GM19043 (cell line): Measurements from ENCODE around the gene EML4.
"Not testable (repeated sequence)": the region's sequence is repeated elsewhere in the genome, so short reads cannot be mapped to it uniquely, and the experiment has no call there.

Source experiments
- ATAC-seq: cut with Tn5 transposase; IDR thresholded peaks from one replicate; pipeline ENCODE4 v1.9.1; 2021; ENCODE audit warnings: low read depth; ENCODE audit not compliant: unreplicated experiment

The EML4 gene

DNA sequence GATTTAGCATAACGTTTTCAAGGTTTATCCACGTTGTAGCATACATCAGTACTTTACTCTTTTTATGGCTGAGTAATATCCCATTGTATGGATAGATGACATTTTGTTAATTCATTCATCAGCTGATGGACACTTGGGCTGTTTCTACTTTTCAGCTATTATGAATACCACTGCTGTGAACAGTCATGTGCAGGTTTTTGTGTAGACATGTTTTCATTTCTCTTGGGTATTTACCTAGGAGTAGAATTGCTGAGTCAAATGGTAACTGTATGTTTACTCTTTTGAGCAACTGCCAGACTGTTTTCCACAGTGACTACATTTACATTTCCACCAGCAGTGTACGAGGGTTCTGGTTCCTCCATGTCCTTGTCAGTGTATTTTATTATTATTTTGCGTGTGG lies 158.0 kb downstream of the EML4 start:
- no peak for ATAC-seq

DNA sequence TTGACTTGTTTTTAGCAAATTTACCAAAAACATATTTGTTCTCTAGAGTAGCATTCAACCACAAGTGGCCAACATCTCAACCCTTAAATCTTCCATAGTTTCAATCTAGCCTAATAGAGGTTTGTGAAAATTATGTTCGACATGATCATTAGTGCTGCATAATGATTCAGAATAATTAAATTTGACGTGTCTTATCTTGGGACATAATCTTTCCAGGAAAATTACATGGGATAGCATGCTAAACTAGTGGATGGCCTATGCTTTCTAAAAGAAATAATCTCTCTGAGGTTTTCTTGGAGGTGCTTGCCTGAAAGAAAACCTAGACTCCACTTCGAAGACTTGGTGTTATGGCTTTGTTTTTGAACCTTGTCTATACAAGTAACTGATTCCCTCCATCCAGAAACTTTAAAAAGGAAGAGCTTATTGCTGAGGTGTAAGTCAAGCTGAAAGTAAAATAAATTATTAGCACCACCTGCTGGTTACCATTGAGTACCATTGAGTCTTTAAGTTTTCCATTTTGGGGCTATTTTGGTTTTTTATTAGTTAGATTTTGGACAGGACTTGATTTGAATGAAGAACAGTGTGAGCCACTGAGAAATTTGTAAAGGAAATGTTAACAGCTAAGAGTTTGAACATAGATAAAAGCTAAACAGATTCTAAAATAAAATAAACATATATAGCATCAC lies 159.1 kb downstream of the EML4 start:
- no peak for ATAC-seq

DNA sequence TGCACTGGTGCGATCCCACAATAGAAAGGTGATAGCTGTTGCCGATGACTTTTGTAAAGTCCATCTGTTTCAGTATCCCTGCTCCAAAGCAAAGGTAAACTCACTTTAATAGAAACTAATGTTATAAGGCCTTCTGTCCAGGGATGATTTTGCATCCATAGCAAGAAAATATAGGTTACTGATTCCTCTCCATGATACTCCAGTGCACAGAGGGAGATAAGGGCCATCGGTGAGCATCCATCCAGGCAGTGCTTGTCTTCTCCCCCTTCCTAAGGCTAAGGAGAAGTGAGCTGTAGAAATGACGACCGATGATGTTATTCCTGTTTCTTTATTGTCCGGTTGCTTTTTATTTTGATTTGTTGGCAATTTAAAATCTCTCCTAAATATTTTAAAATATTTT lies 159.8 kb downstream of the EML4 start:
- no peak for ATAC-seq

DNA sequence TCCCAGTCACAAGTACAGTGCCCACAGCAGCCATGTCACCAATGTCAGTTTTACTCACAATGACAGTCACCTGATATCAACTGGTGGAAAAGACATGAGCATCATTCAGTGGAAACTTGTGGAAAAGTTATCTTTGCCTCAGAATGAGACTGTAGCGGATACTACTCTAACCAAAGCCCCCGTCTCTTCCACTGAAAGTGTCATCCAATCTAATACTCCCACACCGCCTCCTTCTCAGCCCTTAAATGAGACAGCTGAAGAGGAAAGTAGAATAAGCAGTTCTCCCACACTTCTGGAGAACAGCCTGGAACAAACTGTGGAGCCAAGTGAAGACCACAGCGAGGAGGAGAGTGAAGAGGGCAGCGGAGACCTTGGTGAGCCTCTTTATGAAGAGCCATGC lies 160.6 kb downstream of the EML4 start:
- ATAC-seq: no peak

DNA sequence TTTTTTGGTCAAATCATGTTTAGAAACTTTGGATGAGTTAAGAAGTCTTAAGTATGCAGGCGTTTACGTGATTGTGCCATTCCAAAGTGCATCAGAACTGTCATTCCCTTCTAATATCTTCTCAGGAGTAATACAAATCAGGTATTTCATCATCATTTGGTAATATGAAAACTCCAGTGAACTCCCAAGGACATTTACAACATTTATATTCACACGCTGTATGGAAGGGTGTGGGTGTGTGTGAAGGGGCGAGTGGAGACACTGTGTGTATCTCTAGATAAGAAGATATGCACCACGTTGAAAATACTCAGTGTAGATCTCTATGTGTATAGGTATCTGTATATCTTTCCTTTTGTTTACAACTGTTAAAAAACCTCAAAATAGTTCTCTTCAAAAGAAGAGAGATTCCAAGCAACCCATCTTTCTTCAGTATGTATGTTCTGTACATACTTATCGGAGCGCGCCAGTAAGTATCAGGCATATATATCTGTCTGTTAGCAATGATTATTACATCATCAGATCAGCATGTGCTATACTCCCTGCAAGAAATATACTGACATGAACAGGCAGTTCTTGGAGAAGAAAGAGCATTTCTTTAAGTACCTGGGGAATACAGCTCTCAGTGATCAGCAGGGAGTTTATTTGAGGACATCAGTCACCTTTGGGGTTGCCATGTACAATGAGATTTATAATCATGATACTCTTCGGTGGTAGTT lies 162.6 kb downstream of the EML4 start:
- no peak for ATAC-seq

DNA sequence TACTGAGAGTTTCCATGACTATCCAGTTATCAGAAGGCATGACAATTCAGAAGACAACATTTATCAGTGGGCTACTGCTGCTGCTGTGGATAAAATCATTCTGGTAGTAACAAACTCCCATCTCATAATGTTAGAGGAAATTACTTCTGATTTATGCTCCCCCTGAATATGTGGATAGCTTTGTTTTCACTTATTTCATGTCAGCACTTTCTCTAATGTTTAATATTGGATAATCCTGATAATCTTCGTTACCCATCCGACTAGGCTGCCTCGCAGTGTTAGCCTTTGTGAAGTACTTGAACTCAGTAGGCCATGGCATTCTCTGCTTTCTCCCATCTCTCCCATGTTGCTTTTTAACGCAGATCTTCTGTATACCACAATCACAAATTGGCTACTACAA lies 163.4 kb downstream of the EML4 start:
- ATAC-seq: no peak

DNA sequence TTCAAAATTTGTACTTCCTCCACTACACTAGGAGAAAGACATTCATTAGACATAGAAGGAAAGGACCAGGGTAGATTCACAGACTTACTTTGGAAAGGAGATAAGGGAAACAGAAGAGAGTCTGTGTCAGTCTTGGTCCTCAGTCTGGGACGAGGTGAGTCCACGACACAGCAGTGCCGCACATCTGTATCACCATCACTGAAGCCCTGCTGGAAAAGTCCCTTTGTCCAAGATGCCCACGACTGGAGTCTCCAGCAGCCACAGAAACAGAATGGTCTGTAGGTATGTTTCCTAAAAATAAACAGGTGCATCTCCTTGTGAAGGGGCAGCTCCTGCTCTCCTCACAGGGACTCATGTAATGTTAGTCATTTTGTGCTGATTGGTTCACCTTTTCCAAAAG lies 164.4 kb downstream of the EML4 start:
- no peak for ATAC-seq

DNA sequence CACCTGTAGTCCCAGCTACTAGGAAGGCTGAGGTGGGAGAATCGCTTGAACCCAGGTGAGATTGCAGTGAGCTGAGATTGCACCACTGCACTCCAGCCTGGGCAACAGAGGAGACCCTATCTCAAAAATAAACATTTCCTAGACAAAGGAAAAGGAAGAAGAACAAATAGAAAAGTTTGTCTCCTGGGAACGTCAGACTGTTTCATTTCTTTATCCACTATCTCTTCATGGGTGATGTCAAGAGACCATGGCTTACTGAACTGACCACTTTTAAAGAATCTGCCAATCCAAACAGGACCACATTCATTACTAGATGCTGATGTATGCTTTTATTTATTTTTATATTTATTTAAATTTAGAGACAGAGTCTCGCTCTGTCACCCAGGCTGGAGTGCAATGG lies 165.1 kb downstream of the EML4 start:
- no peak for ATAC-seq

DNA sequence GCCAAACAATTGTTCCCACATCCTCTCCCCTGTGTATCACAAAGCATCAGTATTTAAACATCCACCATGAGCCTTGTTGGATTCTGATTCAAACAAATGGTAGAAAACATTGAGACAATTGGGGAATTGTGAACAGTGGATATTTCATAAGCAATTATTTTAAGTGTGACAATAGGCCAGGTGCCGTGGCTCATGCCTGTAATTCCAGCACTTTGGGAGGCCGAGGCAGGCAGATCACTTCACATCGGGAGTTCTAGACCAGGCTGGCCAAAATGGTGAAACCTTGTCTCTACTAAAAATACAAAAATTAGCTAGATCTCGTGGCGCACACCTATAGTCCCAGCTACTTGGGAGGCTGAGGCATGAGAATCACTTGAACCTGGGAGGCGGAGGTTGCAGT lies 165.7 kb downstream of the EML4 start:
- not testable (repeated sequence) for ATAC-seq

DNA sequence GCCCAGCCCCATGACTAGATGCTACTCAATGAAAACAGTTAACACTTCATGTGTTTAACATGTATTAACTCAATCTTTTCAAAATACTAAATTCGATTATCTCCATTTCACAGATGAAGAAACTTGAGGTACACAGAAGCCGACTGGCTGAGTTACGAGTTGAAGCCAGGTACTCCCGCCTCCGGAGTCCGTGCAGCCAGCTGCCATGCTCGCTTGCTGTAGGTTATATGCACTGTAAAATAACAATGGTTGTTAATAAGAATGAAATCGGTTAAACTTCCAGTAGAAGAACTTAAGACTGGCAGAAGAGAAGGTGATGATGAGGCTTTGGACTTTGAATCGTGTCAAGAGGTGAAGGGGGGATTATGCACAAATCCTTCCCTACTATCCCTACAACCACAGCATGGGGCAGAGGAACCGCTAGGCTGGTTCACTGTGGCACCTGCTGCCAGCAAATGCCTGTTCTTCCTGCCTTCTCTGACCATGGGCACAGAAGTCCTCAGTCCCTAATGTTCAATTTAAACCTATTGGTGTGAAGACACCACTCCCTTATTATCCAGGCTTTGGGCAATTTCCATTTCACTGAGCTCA lies 166.5 kb downstream of the EML4 start:
- ATAC-seq: no peak

DNA sequence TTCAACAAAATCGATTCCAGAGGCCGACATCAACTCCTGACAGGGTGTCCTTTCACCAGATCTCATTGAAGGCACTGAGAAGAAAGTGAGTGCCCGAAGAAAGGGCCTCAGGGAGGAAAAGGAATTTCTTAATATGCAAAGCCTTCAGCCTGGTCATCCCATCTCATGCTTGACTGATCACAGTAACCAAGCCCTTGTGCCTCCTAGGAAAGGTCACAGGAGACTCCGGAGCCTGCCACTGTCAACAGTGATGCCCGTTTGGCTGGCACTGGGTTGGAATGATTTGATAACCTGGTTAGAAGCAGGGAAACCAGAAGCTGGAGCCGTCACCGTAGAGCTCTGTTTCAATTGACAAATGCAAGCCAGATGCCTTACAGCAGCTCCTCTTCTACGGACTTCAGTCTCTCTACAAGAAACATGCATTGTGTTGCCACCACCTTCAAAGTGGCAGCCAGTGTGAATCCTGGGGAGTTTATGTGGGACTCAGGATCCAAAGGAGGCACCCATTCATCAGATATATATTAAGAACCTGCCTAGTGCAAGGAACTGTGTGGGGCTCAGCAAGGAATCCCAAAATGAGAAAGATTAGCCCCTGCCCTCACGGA lies 167.3 kb downstream of the EML4 start:
- no peak for ATAC-seq

DNA sequence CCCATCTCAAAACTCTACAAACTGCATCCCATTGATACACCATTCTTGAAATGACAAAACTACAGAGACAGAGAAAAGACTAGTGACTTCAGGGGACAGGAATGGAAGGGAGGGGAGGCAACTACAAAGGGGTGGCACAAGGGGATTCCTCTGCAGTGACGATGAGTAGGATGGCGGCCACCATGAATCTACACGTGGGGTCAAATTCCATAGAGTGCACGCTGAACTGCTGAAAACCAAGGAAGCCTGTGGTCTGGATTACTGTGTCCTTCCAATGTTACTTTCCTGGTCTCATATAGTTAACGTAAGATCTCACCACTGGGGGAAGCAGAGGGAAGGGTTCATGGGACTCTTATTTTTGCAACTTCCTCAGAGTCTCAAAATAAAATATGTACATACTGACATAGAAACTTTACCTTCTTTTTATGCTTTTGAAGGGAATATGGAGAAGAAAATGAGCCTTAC lies 168.2 kb downstream of the EML4 start:
- ATAC-seq: no peak

DNA sequence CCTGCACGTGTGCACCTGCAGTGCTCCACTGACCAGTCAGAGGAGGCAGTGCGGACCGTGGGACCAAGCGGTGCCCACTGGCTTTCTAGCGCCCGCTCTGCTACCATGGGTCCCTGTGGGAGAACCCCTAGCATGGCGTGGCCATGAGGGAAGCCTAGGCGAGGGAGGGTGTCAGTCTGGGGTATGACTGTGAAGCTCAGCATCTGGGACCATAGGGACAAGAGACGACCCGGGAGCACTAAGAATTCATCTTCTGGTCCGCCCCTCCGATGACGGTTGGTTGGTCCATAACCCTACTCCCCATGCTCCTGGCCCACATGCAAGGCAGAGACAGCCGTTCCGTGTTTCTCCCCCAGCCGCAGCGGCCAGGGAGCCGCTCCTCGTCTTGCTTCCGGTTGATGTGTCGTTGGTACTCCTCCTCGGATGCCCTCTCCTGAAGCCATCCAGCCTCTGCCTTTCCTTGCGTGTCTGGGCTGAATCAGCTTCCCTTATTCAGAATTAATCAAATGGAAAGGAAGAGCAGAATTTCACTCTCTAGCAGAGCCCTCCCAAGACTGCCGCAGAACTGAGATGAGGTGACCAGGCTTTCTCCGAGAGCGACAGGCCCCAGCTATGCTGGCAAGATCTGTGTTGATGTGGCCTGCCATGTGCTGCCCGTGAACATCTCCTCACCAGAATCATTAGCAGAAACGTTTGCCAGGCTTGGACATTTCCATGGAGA lies 168.9 kb downstream of the EML4 start:
- ATAC-seq: no peak

DNA sequence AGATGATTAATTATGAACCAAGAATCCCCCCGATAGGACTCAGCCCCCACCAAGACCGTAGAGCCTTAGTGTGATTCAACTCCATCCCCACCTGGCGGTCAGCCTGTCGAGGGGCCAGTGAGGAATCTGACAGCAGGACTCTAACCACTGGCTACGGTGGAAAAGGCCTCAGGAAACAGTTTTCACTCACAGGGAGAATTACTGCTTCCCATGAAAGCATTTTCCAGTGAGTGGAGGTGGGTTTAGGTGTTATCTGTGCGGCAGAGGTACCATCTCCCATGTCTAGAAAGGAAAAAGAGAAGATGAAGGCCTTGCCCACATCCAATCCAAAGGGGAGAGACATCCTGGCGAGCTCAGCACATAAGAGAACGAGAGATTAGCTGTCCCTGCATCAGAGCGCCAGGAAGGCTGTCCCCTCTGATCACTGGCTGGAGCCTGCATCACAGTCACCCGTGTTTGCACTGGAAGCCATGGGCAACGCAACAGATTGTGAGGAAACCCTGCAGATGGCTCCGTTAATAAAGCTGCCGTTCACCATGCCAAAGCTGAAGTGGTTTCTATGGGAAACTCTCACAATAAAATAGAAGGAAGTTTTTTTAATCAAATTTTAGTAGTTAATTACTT lies 169.5 kb downstream of the EML4 start:
- ATAC-seq: no peak

DNA sequence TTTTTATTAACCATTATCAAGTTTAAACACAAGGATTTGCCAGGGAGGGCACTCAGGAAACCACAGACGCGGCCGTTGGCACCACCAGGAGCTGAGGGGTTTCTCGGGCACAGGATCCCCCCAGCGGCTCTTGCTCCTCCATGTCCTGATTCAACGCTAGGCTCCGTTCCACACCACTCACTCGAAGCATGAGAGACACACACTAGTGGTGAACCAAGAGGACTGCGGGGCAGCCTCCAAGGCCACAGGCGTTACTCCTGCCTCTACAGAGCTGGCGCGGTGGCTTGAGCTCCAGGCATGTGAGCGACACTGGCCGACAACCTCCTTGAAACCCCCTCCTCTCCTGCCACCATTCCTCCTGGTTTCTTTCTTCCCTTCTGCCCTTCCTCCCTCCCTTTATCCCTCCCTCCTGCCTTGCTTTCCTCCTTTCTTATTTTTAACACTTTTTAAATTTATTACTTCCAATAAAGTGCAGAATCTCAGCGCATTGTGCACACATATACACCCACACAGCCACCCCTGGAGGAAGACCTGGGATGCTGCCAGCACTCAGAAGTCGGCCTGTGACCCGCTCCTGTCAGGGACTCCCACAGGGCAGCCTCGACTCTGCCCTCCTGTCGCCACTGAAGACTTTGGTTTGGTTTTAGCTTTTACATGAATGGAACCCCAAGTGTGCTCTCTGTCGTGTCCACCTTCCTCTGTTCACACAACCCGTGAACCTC lies 170.2 kb downstream of the EML4 start:
- no peak for ATAC-seq

DNA sequence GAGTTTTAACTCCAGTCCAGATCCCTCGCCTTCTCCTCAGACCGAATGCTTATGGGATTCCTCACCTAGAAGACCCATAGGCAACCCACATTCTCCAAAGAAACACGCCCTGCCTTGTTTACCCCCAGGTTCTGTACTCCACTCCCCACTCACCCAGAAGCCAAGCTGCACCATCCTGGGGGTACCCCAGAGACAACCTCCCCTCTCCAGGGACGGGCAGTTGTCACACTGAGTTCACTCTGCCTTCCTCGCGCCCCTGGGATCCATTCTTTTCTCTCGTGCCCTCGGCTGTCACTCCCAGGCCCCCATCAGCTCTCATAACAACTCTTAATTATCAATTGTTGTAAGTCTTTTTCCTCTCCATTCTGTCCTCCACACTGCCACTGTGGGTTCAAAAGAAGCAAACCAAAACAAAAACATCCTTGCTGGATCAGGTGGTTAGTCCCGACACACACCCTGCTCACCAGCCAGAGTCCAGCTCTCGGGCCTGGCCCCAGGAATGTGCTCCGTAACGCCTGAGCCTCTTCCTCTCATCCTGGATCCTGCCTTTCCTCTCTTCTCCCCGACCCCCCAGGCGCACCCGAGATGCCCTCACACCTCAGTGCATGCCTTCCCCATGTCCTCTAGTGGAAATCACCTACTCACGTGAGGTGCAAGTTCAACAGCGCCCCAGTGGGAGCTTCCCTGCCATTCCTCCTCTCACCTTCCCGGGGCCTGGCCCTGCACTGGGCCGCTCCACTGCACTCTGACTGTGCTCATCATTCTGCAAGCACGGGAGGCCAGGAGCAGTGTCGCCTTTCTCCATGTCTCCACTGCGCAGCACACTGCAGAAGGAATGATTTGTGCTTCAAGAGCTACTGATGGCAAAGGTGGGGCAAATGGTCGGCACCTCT lies 171.1 kb downstream of the EML4 start:
- ATAC-seq: no peak

DNA sequence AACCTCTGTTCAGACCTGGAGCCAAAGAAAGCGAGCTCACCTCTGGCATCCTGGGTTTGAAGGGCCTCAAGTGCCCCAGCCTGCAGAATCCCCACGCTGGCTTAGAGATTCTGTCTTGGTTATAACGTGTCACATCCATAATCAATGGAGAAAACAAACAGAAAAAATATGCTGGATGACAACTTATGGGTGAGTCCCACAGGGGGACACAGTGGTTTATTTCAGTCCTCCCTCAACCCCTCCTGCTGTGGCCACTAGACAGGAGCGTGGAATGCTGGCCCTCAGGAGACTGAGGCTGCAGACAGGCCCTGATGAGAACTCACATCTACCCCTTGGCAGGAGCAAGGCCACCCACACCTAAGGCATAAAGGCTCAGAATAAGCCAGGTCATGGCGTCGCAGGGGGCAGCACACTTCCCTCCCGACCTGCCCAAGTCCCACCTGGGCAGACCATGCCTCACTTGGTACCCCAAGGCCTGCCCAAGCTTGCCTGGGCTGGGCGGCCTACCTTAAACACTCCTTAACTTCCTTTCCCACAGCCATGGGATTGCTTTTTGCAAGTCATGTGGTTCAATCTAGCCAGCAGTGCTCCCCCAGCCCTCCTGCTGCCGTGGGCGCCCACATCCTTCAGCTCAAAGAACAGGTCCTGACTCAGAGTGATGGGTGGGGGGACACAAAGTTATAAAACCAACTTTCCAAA lies 171.9 kb downstream of the EML4 start:
- ATAC-seq: no peak

DNA sequence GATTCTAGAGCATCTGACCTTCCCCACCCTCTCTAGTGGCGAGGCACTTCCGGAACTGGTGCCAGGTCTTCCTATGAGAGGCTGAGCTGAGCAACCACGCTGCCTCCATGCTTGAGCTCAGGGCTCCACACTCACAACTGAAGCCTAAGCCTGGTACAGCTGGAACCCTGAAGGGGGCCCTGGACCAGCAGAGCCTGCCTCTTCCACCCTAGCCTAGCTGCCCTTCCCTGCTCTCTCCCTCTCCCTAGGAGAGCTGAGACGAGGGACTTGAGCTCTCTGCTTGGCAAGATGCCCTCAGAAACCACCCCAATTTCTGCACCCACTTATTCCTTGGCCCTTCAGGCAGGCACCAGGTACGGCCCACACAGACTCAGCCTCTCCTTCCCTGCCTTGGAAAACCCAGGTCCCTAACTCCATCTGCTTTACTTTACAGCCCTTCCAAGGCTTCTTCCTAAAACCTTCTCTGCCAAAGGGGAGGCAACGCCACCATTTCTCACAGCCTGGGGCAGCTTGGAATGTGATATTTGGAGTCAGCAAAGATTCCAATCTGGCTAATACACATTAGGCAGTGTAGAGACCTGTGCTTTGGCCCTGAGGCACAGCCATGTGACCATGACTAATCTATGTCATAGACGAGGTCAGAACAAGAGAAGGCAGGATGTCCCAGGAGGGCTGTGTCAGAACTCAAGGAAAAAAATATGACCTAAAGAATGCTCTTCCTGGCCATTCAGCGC lies 173.1 kb downstream of the EML4 start:
- ATAC-seq: no peak
